GM23338 (cell line): Measurements from ENCODE around the gene ZCCHC9. TPM values are rescaled to one million over a fixed set of nuclear protein-coding genes. Genes with fewer than 3 reads are reported as not detected.
A peak's percentile ranks its signal among the peaks of the same experiment; 100 is the strongest.
"Not testable (repeated sequence)": the region's sequence is repeated elsewhere in the genome, so short reads cannot be mapped to it uniquely, and the experiment has no call there.

ENCODE experiments used
- ATAC-seq: fragments of 200-7000 bp; cut with Tn5 transposase; 3 replicates; pipeline ENCODE4 v1.9.1; 2020
- DNase-seq: peaks from one replicate; pipeline ENCODE4 v3.0.0-alpha.2; 2015; ENCODE audit warnings: low spot score
- H2AFZ ChIP-seq: fragments of 200-600 bp; sonication (generic); 2 replicates; pipeline ENCODE4 v1.8.0; 2016; ENCODE audit warnings: antibody characterized with exemption, mild to moderate bottlenecking, moderate library complexity
- H3F3A ChIP-seq: fragments of 200-600 bp; sonication (generic); replicated peaks from 2 replicates; pipeline ENCODE4 v1.8.0; 2017; ENCODE audit warnings: antibody characterized with exemption, mixed run types, low read depth
- H3K27ac ChIP-seq: fragments of 200-600 bp; sonication (generic); 2 replicates; pipeline ENCODE4 v1.6.1; 2016; ENCODE audit warnings: low read depth
- H3K27me3 ChIP-seq: fragments of 200-600 bp; sonication (generic); 2 replicates; pipeline ENCODE4 v1.8.0; 2016; ENCODE audit warnings: mild to moderate bottlenecking, mixed run types, moderate library complexity; ENCODE audit not compliant: insufficient read depth
- H3K36me3 ChIP-seq: fragments of 200-600 bp; sonication (generic); 2 replicates; pipeline ENCODE4 v1.8.0; 2016; ENCODE audit warnings: mild to moderate bottlenecking; ENCODE audit not compliant: insufficient read depth
- H3K4me1 ChIP-seq: fragments of 200-600 bp; sonication (generic); 2 replicates; pipeline ENCODE4 v1.8.0; 2016; ENCODE audit warnings: mild to moderate bottlenecking, moderate library complexity; ENCODE audit not compliant: insufficient read depth
- H3K4me2 ChIP-seq: fragments of 200-600 bp; sonication (generic); 2 replicates; pipeline ENCODE4 v1.7.1; 2017; ENCODE audit warnings: mixed run types
- H3K4me3 ChIP-seq: fragments of 200-600 bp; sonication (generic); 2 replicates; pipeline ENCODE4 v1.6.1; 2016; ENCODE audit warnings: mixed run types
- H3K79me2 ChIP-seq: fragments of 200-600 bp; sonication (generic); replicated peaks from 2 replicates; pipeline ENCODE4 v1.8.0; 2017; ENCODE audit warnings: mild to moderate bottlenecking; ENCODE audit not compliant: insufficient read depth
- H3K9me2 ChIP-seq: fragments of 200-600 bp; sonication (generic); 2 replicates; pipeline ENCODE4 v1.8.0; 2017; ENCODE audit not compliant: insufficient read depth
- H4K20me1 ChIP-seq: fragments of 200-600 bp; sonication (generic); replicated peaks from 2 replicates; pipeline ENCODE4 v1.8.0; 2017; ENCODE audit warnings: mild to moderate bottlenecking; ENCODE audit not compliant: insufficient read depth
- H3K27ac Mint-ChIP-seq: 2 replicates; pipeline ENCODE4 v1.8.0; 2020; ENCODE audit warnings: inconsistent platforms, mild to moderate bottlenecking, moderate library complexity, mixed read lengths
- H3K27me3 Mint-ChIP-seq: 3 replicates; pipeline ENCODE4 v1.8.0; 2022; ENCODE audit warnings: low read depth, mild to moderate bottlenecking, moderate library complexity, mixed read lengths, inconsistent platforms; ENCODE audit not compliant: insufficient read depth, poor library complexity
- H3K36me3 Mint-ChIP-seq: 3 replicates; pipeline ENCODE4 v1.8.0; 2021; ENCODE audit warnings: low read depth, mild to moderate bottlenecking, inconsistent platforms, moderate library complexity, mixed read lengths
- H3K4me1 Mint-ChIP-seq: 3 replicates; pipeline ENCODE4 v1.8.0; 2020; ENCODE audit warnings: mild to moderate bottlenecking, inconsistent platforms, mixed read lengths
- H3K4me3 Mint-ChIP-seq: 3 replicates; pipeline ENCODE4 v1.8.0; 2021; ENCODE audit warnings: moderate library complexity, mild to moderate bottlenecking, inconsistent platforms, mixed read lengths
- H3K9me3 Mint-ChIP-seq: 3 replicates; pipeline ENCODE4 v1.8.0; 2020; ENCODE audit warnings: moderate library complexity, mild to moderate bottlenecking, inconsistent platforms, mixed read lengths
- CTCF ChIP-seq, 2 experiments: fragments of 200-600 bp in 1 of 2; sonication (generic) in 1 of 2; conservative IDR thresholded peaks; 2 replicates each; pipeline versions ENCODE4 v1.5.1 to v1.6.1; 2016 to 2017; ENCODE audit warnings: antibody characterized with exemption in 2 of 2, low read depth in 2 of 2, mild to moderate bottlenecking in 2 of 2, moderate library complexity in 1 of 2
- ETS1 ChIP-seq: IDR thresholded peaks from 2 replicates; pipeline ENCODE4 v1.6.1; 2016; ENCODE audit warnings: antibody characterized with exemption
- EZH2phosphoT487 ChIP-seq: fragments of 200-600 bp; sonication (generic); IDR thresholded peaks from one replicate; pipeline ENCODE4 v1.8.1; 2018; ENCODE audit warnings: antibody characterized with exemption; ENCODE audit not compliant: unreplicated experiment
- POLR2AphosphoS5 ChIP-seq: IDR thresholded peaks from 2 replicates; pipeline ENCODE4 v1.6.1; 2016; ENCODE audit warnings: antibody characterized with exemption, low read depth
- REST ChIP-seq: IDR thresholded peaks from one replicate; pipeline ENCODE4 v1.6.1; 2018; ENCODE audit warnings: antibody characterized with exemption; ENCODE audit not compliant: unreplicated experiment
- STAT1 ChIP-seq: IDR thresholded peaks from one replicate; pipeline ENCODE4 v1.6.1; 2016; ENCODE audit warnings: antibody characterized with exemption; ENCODE audit not compliant: unreplicated experiment
- ZNF331 ChIP-seq: fragments of 250-450 bp; sonication (Bioruptor Pico); IDR thresholded peaks from 2 replicates; pipeline ENCODE4 v1.5.0; 2020; ENCODE audit warnings: low read depth, mild to moderate bottlenecking, moderate library complexity
- polyA plus RNA-seq: library from polyadenylated mRNA; unstranded; fragments of >200 nt; fragmentation: Nextera tagmentation; extraction: Ambion mirVana; gene quantifications from 2 replicates; pipeline ENCODE4 v1.2.1, GENCODE V29; 2016
- total RNA-seq: library from RNA; depleted of rRNA; stranded (reverse); fragments of >200 nt; shearing (Covaris generic); gene quantifications from 2 replicates; pipeline ENCODE4 v1.2.3, GENCODE V29; 2014

ZCCHC9 gene
- total and polyA plus RNA-seq, 2 experiments from 2014 or later: 31.1 to 48.7 TPM

GRCh38 chr5:81337803-81338202 is 36.4 kb downstream of the ZCCHC9 start (continued):
- no peak for TF ChIP-seq REST
- no peak for TF ChIP-seq EZH2phosphoT487
- no peak for TF ChIP-seq ZNF331 (CRISPR knock-in tag)

- H3K27ac Mint-ChIP-seq, H3K4me1 Mint-ChIP-seq, H3K4me1 ChIP-seq, H3K4me3 Mint-ChIP-seq, H3F3A ChIP-seq, H3K4me3 ChIP-seq, H3K4me2 ChIP-seq, DNase-seq, ATAC-seq, H3K79me2 ChIP-seq, H4K20me1 ChIP-seq, H3K36me3 Mint-ChIP-seq, H3K27me3 ChIP-seq, H3K27me3 Mint-ChIP-seq, H3K27ac ChIP-seq, H3K9me3 Mint-ChIP-seq, H3K36me3 ChIP-seq: not testable (repeated sequence)
- Histone ChIP-seq H2AFZ (peak overlapping the region; percentile 9; the same call in 1 of the 2 replicates), H3K9me2 (peaks cover 15% of the 10 kb centered on the region; the same call in 1 of the 2 replicates)
These were observed 36.8 kb downstream of the ZCCHC9 start for GRCh38 chr5:81338213-81338612.

GRCh38 chr5:81344736-81345135 is 43.3 kb downstream of the ZCCHC9 start:
- peaks cover 5% of the 10 kb centered on the region for H3K4me1 Mint-ChIP-seq
- DNase-seq: no peak
- no peaks in the 10 kb centered on the region for H3K27me3 ChIP-seq
- H3K4me3 ChIP-seq: no peak overlapping the region
- no peak overlapping the region for H3K27ac ChIP-seq
- no peaks in the 10 kb centered on the region for H4K20me1 ChIP-seq
- no peak for TF ChIP-seq STAT1
- no peak overlapping the region for H3K4me2 ChIP-seq
- no peaks in the 10 kb centered on the region for H3K9me2 ChIP-seq
- no peaks in the 10 kb centered on the region for H3K27me3 Mint-ChIP-seq
- H3F3A ChIP-seq: no peaks in the 10 kb centered on the region
- ATAC-seq: no peak
- H3K4me3 Mint-ChIP-seq: no peak overlapping the region
- H3K27ac Mint-ChIP-seq: no peak overlapping the region
- H3K4me1 ChIP-seq: no peaks in the 10 kb centered on the region
- H3K9me3 Mint-ChIP-seq: no peaks in the 10 kb centered on the region
- H3K79me2 ChIP-seq: no peaks in the 10 kb centered on the region
- no peak overlapping the region for H2AFZ ChIP-seq
- no peaks in the 10 kb centered on the region for H3K36me3 Mint-ChIP-seq
- no peaks in the 10 kb centered on the region for H3K36me3 ChIP-seq

GRCh38 chr5:81345411-81346003 is 44.1 kb downstream of the ZCCHC9 start:
- Histone ChIP-seq H3K36me3 (no peaks in the 10 kb centered on the region), H4K20me1 (no peaks in the 10 kb centered on the region), H3K9me2 (no peaks in the 10 kb centered on the region), H3K27me3 (no peaks in the 10 kb centered on the region), H3F3A (no peaks in the 10 kb centered on the region), H3K4me3 (no peak overlapping the region), H3K27ac (no peak overlapping the region), H2AFZ (peak overlapping the region; percentile 25; the same call in 1 of the 2 replicates), H3K4me2 (no peak overlapping the region), H3K4me1 (no peaks in the 10 kb centered on the region), H3K79me2 (no peaks in the 10 kb centered on the region)
- Mint-ChIP-seq H3K4me1 (peaks cover 11% of the 10 kb centered on the region), H3K36me3 (no peaks in the 10 kb centered on the region), H3K9me3 (no peaks in the 10 kb centered on the region), H3K27me3 (no peaks in the 10 kb centered on the region), H3K27ac (no peak overlapping the region), H3K4me3 (no peak overlapping the region)
- no peak for DNase-seq
- ATAC-seq: no peak
- peak in 1 of 2 experiments; percentile 19; a peak in 1 of 4 replicates for TF ChIP-seq CTCF (conservative IDR thresholded peaks at IDR 0.05; ENCODE audit: low read depth in 2 of 2)
- no peak for TF ChIP-seq ETS1
- TF ChIP-seq POLR2AphosphoS5: no peak
- TF ChIP-seq STAT1: no peak
- TF ChIP-seq REST: no peak
